ENCODE data around the gene SLC28A3.
"Not testable (repeated sequence)": the region's sequence is repeated elsewhere in the genome, so short reads cannot be mapped to it uniquely, and the experiment has no call there.

The SLC28A3 gene, protein sequence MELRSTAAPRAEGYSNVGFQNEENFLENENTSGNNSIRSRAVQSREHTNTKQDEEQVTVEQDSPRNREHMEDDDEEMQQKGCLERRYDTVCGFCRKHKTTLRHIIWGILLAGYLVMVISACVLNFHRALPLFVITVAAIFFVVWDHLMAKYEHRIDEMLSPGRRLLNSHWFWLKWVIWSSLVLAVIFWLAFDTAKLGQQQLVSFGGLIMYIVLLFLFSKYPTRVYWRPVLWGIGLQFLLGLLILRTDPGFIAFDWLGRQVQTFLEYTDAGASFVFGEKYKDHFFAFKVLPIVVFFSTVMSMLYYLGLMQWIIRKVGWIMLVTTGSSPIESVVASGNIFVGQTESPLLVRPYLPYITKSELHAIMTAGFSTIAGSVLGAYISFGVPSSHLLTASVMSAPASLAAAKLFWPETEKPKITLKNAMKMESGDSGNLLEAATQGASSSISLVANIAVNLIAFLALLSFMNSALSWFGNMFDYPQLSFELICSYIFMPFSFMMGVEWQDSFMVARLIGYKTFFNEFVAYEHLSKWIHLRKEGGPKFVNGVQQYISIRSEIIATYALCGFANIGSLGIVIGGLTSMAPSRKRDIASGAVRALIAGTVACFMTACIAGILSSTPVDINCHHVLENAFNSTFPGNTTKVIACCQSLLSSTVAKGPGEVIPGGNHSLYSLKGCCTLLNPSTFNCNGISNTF

DNA sequence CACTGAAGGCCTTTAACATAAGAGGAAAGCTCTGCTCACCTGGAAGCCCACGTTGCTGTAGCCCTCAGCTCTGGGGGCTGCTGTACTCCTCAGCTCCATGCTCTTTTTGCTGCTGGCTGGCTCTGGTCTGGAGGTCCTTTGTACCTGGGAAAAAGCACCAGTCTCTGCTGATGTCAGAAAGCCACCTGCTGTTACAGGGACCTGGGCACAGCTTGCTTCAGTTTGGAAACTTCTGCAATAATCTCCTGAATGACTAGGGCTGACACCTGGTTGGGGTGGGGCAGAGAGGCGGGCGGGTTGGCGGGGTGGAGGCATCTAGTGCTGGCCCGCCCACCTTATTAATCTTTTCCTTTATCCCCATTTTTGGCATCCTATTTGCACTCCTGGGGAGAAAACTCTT, at the start of gene SLC28A3:
Gene SLC28A3, minus strand, starts transcription at position 224 of the 400 bp plus-strand sequence. Its CDS starts 125 bp downstream, at position 99.
- no peak for DNase-seq (ENCODE audit: low read depth in 2 of 2)

DNA sequence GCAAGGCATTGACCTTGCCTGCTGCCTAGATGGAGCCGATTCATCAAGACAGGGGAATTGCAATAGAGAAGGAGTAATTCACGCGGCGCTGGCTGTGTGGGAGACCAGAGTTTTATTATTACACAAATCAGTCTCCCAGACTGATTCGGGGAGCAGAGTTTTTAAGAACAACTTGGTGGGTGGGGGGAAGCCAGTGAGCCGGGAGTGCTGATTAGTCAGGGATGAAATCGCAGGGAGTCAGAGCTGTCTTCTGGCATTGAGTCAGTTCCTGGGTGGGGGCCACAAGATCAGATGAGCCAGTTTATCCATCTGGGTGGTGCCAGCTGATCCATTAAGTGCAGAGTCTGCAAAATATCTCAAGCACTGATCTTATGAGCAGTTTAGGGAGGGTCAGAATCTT, 49.7 kb upstream of the SLC28A3 start:
- not testable (repeated sequence) for DNase-seq (ENCODE audit: low read depth in 2 of 2)

GRCh38 chr9:84387821-84388220, 47.3 kb upstream of the SLC28A3 start:
- DNase-seq (ENCODE audit: low read depth in 2 of 2) = no peak

GRCh38 chr9:84386753-84387152, 46.2 kb upstream of the SLC28A3 start:
- DNase-seq (ENCODE audit: low read depth in 2 of 2) = no peak

DNA sequence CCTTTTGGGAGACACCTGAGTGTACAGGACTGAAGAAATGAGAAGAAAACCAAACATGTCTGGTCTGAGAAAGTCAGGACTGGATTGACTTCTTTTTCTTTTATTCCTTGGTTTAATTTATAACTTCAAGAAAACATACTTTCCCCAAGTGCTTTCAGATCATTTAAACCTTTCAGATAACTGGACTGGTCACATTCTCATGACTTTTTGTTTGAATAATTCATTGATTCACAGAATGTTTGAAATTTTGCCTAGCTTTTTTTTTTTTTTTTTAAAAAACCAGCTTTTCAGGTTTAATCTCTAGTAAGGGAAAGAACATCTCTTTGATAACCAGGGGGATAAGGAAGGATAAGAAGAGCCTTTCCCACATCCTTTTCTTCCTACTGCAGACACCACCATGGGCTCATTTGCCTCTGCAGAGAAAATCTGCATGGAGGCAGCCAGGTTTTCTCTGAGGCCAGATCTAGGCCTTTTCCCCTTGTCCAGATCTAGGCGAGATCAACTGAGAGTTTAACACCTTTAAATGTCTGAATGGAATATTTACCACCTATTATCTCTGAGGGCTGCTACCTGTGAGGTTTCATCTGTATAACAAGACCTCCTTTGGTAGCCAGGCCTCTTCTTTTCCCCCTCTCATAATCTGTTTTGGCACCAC, 45.0 kb upstream of the SLC28A3 start:
- DNase-seq (ENCODE audit: low read depth in 2 of 2) = no peak

- DNase-seq (ENCODE audit: low read depth in 2 of 2) = no peak
Measured at GRCh38 chr9:84384617-84385016, 44.1 kb upstream of the SLC28A3 start.

GRCh38 chr9:84383178-84383577, 42.6 kb upstream of the SLC28A3 start:
- no peak for DNase-seq (ENCODE audit: low read depth in 2 of 2)

DNA sequence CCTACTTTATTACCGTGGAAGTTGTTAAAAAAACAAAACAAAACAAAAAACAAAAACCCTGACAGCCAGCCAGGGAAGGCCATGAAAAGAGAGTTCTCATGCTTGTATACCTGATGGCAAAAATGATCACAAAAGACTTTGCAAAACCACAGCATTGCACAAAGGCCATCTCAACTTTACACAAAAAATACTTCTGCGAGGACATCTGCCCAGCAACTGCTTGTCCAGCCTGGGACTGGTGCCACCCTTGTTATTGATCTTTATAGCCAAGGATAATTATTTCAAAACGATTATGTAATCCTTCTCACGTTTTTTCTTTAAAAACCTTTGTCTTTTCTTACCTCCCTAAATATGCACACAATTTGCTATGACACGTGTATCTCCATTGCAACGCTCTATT, 42.2 kb upstream of the SLC28A3 start:
- no peak for DNase-seq (ENCODE audit: low read depth in 2 of 2)

DNA sequence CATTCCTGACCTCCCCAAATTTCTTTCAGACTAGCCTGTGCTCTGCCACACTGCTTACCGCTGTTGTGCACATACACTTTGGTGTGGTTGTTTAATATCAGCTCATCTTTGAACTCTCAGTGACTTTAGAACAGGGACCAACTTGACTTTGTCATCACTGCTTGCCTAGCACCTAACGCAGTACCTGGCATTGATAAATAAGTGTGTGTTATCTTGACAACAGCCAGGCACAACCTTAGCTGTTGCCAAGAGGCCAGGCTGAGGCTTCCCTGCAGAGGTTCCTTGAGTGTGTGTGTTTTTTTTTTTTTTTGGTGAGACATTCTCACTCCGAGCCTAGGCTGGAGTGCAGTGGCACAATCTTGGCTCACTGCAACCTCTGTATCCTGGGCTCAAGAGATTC, 41.0 kb upstream of the SLC28A3 start:
- DNase-seq (ENCODE audit: low read depth in 2 of 2) = no peak

DNA sequence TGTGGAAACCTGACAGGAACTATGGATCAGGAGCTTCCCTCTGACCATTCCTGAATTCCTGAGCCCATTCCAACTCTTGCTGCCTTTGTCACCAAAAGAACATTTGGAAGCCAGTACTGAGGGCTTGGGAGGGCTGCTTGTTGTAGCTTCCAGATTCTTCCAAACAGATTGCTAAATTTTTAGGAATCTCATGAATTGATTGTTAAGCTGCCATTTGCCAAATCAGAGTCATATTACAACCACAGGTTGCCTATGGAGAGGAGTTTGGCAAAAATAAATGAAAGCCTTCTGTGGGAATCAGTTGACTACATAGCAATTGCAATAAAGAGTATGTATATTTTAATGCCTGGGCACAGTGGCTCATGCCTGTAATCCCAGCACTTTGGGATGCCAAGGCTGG, 39.2 kb upstream of the SLC28A3 start:
- DNase-seq (ENCODE audit: low read depth in 2 of 2) = no peak

DNA sequence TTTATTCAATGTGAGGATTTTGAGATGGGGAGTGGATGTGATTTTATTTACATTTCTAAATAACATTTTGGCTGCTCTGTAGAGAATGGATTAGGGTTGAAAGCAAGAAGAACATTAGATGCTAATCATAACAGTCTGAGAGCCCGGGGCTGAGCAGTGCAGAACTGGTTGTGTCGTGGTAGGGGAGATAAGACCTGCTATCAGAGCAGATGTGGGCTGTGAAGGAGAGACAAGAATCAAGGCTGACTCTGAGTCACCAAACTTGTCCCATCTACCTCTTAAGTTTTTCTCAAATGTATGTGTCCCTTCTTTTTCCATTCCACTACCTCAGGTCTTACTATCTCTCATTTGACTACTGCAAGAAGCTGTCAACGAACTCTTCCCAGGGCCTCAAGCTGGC, 35.4 kb upstream of the SLC28A3 start:
- DNase-seq (ENCODE audit: low read depth in 2 of 2) = no peak

DNA sequence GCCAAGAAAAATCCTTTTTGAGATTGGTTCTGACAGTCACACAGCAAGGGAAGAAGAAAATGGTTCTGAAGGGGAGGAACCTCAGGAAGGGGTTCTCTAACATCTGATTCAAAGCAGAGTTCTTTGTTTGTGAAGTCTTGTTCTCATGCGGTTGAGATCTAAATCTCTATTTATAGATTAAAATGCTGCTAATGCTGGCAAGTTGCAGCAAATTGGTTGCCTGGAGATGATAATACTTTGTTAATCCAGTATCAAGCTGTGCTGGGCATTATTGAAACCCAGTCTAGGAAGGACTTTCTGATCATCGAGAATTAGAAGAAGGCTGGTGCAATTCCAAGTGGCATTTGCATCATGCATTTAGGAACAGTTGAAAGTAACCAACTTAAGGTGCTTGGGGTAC, 34.0 kb upstream of the SLC28A3 start:
- DNase-seq (ENCODE audit: low read depth in 2 of 2) = no peak

- no peak for DNase-seq (ENCODE audit: low read depth in 2 of 2)
Measured at GRCh38 chr9:84374013-84374412, 33.5 kb upstream of the SLC28A3 start.

DNA sequence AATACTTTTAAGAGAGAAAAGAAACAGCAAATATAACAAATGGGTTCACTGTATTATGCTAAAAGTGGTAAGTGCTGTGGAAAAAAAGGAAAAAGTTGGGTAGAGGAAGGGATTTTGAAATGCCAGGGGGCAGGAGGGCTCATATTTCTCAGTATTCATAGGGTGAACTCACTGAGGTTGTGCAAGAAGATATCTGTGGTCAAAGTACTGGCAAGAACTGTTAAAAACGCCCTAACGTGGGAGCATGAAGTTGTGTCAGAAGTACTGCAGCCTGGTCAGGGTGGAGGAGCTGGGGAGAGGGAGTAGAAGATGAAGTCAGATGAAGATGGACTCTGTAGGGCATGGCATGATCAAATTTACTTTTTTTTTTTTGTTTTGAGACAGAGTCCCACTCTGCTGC, 31.2 kb upstream of the SLC28A3 start:
- no peak for DNase-seq (ENCODE audit: low read depth in 2 of 2)

- DNase-seq (ENCODE audit: low read depth in 2 of 2) = no peak
Measured at GRCh38 chr9:84368601-84369000, 28.0 kb upstream of the SLC28A3 start.

DNA sequence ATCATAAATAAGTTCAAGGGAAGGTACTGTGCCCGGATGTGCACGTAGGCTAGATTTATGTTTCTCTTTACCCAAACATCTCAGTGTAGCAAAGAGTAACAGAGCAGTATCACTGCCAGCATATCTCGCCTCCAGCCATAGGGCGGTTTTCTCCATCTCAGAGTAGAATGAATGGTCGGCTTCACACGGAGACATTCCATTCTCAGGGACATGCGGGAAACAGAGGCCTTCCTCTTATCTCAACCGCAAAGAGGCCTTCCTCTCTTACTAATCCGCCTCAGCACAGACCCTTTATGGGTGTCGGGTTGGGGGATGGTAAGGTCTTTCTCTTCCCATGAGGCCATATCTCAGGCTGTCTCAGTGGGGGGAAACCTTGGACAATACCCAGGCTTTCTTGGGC, 27.2 kb upstream of the SLC28A3 start:
- DNase-seq (ENCODE audit: low read depth in 2 of 2) = not testable (repeated sequence)

DNA sequence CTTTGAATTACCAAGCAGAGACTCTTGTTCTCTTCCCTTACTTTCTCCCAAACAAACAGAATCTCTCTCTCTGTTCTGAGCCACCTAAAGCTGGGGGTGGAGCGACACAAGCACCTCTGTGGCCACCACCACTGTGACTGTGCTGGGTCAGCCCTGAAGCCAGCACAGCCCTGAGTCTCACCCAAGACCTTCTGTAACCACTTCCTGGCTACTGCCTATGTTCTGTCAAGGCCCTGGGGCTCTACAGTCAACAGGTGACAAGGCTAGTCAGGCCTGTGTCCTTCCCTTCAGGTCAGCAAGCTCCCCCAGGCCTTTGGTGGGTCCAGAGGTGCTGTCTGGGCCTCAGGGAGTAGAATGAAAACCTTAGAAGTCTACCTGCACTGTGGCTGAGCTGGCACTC, 26.1 kb upstream of the SLC28A3 start:
- no peak for DNase-seq (ENCODE audit: low read depth in 2 of 2)

- not testable (repeated sequence) for DNase-seq (ENCODE audit: low read depth in 2 of 2)
Measured at GRCh38 chr9:84364894-84365490, 24.4 kb upstream of the SLC28A3 start.

GRCh38 chr9:84361645-84362044, 21.1 kb upstream of the SLC28A3 start:
- no peak for DNase-seq (ENCODE audit: low read depth in 2 of 2)

- no peak for DNase-seq (ENCODE audit: low read depth in 2 of 2)
Measured at GRCh38 chr9:84357275-84357674, 16.7 kb upstream of the SLC28A3 start.

DNA sequence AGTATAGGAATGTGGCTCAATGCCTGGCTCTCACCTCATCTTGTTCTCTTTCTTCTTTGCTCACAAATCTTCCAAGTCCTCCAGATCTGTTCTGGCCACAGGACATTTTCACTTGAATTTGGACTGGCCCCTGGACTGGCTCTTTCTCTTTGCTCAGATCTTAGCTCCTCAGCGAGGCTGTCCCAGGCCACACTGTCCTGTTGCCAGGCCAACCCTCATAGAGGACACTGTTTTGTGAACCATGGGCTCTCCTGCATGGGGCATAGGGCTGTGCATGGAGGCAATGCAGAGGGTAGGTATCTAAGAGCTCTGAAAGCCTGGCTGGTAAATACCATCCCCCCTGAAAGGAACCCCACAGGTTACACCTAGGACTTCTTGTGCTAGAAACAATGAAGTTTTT, 13.5 kb upstream of the SLC28A3 start:
- DNase-seq (ENCODE audit: low read depth in 2 of 2) = no peak

GRCh38 chr9:84349671-84350070, 9.1 kb upstream of the SLC28A3 start:
- DNase-seq (ENCODE audit: low read depth in 2 of 2) = no peak

Measured in stimulated activated CD8-positive, alpha-beta memory T cell treated with anti-CD3 and anti-CD28 coated beads, Interleukin-7, amount 100 ng/mL, for 1 hour (primary cell).